OCI-LY7 (cell line): Measurements from ENCODE around the gene MCF2L2. TPM values are rescaled to one million over a fixed set of nuclear protein-coding genes. Genes with fewer than 3 reads are reported as not detected.

ENCODE experiments used
- BruUV-seq: library from RNA; stranded (reverse); fragments of 400-500 nt; replicated peaks from 2 replicates; lab custom pipeline; 2021; lab: Mats Ljungman, UMichigan
- CTCF ChIA-PET: fragments of 300-600 bp; sonication (Branson Sonifier 250); formaldehyde crosslinking; loops from one replicate; lab custom pipeline; 2022; ENCODE audit warnings: antibody characterized with exemption; ENCODE audit not compliant: unreplicated experiment; lab: Charles Lee
- POLR2A ChIA-PET: fragments of 300-600 bp; sonication (Branson Sonifier 250); formaldehyde crosslinking; loops from one replicate; lab custom pipeline; 2022; ENCODE audit warnings: antibody characterized with exemption; lab: Charles Lee
- DNase-seq: peaks from one replicate; pipeline ENCODE4 v3.0.0-alpha.2; 2015; ENCODE audit warnings: low spot score
- H2AFZ ChIP-seq: fragments of 200-600 bp; sonication (generic), shearing (Covaris generic); 2 replicates; pipeline ENCODE4 v1.6.1; 2014; ENCODE audit warnings: mild to moderate bottlenecking, antibody characterized with exemption, low read length, moderate library complexity
- H3K27ac ChIP-seq: fragments of 200-600 bp; sonication (generic); 2 replicates; pipeline ENCODE4 v1.5.1; 2014; ENCODE audit warnings: mixed run types, low read depth, mild to moderate bottlenecking, moderate library complexity, low read length, inconsistent platforms; ENCODE audit not compliant: poor library complexity, severe bottlenecking
- H3K36me3 ChIP-seq: fragments of 200-600 bp; sonication (generic); 2 replicates; pipeline ENCODE4 v1.6.1; 2014; ENCODE audit warnings: mild to moderate bottlenecking, antibody characterized with exemption, low read length, moderate library complexity, mixed read lengths; ENCODE audit not compliant: insufficient read depth
- H3K4me1 ChIP-seq: fragments of 200-600 bp; sonication (generic); 2 replicates; pipeline ENCODE4 v1.5.1; 2014; ENCODE audit warnings: mild to moderate bottlenecking, low read length; ENCODE audit not compliant: insufficient read depth, poor library complexity, severe bottlenecking
- H3K4me2 ChIP-seq: fragments of 200-600 bp; sonication (generic); 2 replicates; pipeline ENCODE4 v1.6.1; 2014; ENCODE audit warnings: mild to moderate bottlenecking, low read length
- H3K4me3 ChIP-seq: fragments of 200-600 bp; sonication (generic); 2 replicates; pipeline ENCODE4 v1.5.1; 2014; ENCODE audit warnings: mild to moderate bottlenecking, low read depth, low read length; ENCODE audit not compliant: poor library complexity, severe bottlenecking
- H3K79me2 ChIP-seq: fragments of 200-600 bp; sonication (generic); 2 replicates; pipeline ENCODE4 v1.6.1; 2016; ENCODE audit warnings: low read depth, mild to moderate bottlenecking, low read length, moderate library complexity, mixed read lengths; ENCODE audit not compliant: insufficient read depth
- H3K9me2 ChIP-seq: fragments of 200-600 bp; sonication (generic); 2 replicates; pipeline ENCODE4 v1.6.1; 2016; ENCODE audit warnings: mild to moderate bottlenecking, low read length, mixed read lengths; ENCODE audit not compliant: insufficient read depth
- H3K9me3 ChIP-seq: fragments of 200-600 bp; sonication (generic); 2 replicates; pipeline ENCODE4 v1.6.1; 2014; ENCODE audit warnings: mild to moderate bottlenecking, mixed run types, low read length, mixed read lengths
- H4K20me1 ChIP-seq: fragments of 200-600 bp; sonication (generic); 2 replicates; pipeline ENCODE4 v1.6.1; 2014; ENCODE audit warnings: mild to moderate bottlenecking, antibody characterized with exemption, low read length, moderate library complexity, mixed read lengths; ENCODE audit not compliant: insufficient read depth
- EZH2phosphoT487 ChIP-seq: fragments of 200-600 bp; sonication (generic); IDR thresholded peaks from 2 replicates; pipeline ENCODE4 v1.6.1; 2018; ENCODE audit warnings: low read depth, borderline replicate concordance, mild to moderate bottlenecking, mixed run types, antibody characterized with exemption, low read length, moderate library complexity, mixed read lengths
- intact Hi-C: fragments of 100-400 bp; cut with micrococcal nuclease; formaldehyde crosslinking; loops from one replicate; pipeline ENCODE4 v1.10.0; 2022; ENCODE audit not compliant: unreplicated experiment
- total RNA-seq, 2 experiments: library from RNA; depleted of rRNA in 1 of 2; stranded (reverse); fragments of >200 nt in 1 of 2; shearing (Covaris generic) in 1 of 2; gene quantifications; 2 replicates each; pipeline ENCODE4 v1.2.3, GENCODE V29; 2014 to 2022
- TF ChIP-seq, protein P1 (sequence below): fragments of 200-600 bp; sonication (generic); conservative IDR thresholded peaks from 2 replicates; pipeline ENCODE4 v1.5.1; 2014; ENCODE audit warnings: mild to moderate bottlenecking, antibody characterized with exemption, low read length, moderate library complexity, mixed read lengths

Gene MCF2L2
- total RNA-seq, 2 experiments from 2014 or later: 6.6 to 8.0 TPM

DNA sequence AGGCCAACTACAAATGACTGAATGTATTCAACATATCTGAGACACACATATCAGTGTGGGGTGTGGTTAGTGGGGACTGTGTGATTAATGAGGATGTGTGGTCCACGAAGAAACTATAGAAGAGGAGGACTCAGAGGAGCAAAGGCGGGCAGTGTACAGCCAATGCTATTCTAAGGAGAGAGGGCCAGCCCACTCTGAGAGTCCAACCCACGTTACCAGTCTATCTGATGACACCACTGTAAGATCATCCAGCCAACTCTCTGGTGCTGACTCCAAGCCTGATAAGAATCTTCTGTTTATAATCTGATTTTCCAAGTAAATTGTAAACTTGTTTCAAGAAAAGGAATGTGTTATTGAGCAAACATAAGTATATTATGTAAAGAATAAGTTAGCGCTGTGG, 47.2 kb downstream of the MCF2L2 start:
- TF ChIP-seq EZH2phosphoT487: no peak
- TF ChIP-seq, protein P1, sequence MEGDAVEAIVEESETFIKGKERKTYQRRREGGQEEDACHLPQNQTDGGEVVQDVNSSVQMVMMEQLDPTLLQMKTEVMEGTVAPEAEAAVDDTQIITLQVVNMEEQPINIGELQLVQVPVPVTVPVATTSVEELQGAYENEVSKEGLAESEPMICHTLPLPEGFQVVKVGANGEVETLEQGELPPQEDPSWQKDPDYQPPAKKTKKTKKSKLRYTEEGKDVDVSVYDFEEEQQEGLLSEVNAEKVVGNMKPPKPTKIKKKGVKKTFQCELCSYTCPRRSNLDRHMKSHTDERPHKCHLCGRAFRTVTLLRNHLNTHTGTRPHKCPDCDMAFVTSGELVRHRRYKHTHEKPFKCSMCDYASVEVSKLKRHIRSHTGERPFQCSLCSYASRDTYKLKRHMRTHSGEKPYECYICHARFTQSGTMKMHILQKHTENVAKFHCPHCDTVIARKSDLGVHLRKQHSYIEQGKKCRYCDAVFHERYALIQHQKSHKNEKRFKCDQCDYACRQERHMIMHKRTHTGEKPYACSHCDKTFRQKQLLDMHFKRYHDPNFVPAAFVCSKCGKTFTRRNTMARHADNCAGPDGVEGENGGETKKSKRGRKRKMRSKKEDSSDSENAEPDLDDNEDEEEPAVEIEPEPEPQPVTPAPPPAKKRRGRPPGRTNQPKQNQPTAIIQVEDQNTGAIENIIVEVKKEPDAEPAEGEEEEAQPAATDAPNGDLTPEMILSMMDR: no peak
- no peak for DNase-seq
- no TSS peak for BruUV-seq
- intact Hi-C loops: loop anchor here (5.0 kb wide), 2 partner anchors 469 to 669 kb away; no protein-coding TSS in a partner anchor
- CTCF ChIA-PET: interaction anchor here (1.0 kb wide), 1 partner anchor 197 kb away, joined by 3 read pairs; no protein-coding TSS in a partner anchor
- Histone ChIP-seq H3K9me3 (no peaks in the 10 kb centered on the region), H3K4me2 (peak overlapping the region; percentile 40; the same call in 1 of the 2 replicates), H3K9me2 (no peaks in the 10 kb centered on the region), H2AFZ (no peak overlapping the region), H3K36me3 (no peaks in the 10 kb centered on the region), H3K27ac (no peak overlapping the region), H4K20me1 (no peaks in the 10 kb centered on the region), H3K4me1 (peaks cover 26% of the 10 kb centered on the region), H3K79me2 (no peaks in the 10 kb centered on the region), H3K4me3 (no peak overlapping the region)
- POLR2A ChIA-PET: interaction anchor here (1.3 to 1.6 kb wide), 2 partner anchors 195 to 257 kb away, joined by 3 to 6 read pairs; no protein-coding TSS in a partner anchor

DNA sequence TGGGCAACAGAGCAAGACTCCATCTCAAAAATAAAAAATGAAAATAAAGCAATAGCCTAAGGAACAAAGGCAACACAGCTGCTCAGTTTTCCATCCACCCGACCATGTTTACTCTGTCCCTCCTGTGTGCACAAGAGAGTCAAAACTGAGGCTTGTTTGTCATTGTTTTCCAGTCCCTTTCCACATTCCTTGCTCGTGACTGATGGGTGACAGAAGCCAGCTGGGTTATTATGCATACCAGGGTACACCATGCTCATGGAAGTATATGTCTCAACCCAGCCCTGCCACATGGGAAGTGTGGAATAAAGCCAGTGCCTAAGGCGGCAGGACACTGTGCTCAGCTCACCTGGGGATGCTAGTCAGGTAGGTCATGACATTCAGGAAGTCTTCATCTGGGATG, 49.5 kb downstream of the MCF2L2 start:
- intact Hi-C loops: no loop called here
- DNase-seq: no peak
- BruUV-seq: no TSS peak
- POLR2A ChIA-PET: no interaction called here
- no peak overlapping the region for H3K27ac ChIP-seq
- no peak overlapping the region for H3K4me2 ChIP-seq
- no peak overlapping the region for H2AFZ ChIP-seq
- H3K79me2 ChIP-seq: no peaks in the 10 kb centered on the region
- peaks cover 26% of the 10 kb centered on the region for H3K4me1 ChIP-seq
- H3K9me2 ChIP-seq: no peaks in the 10 kb centered on the region
- CTCF ChIA-PET: no interaction called here
- no peaks in the 10 kb centered on the region for H3K9me3 ChIP-seq
- H3K36me3 ChIP-seq: no peaks in the 10 kb centered on the region
- TF ChIP-seq EZH2phosphoT487: no peak
- no peak overlapping the region for H3K4me3 ChIP-seq
- H4K20me1 ChIP-seq: no peaks in the 10 kb centered on the region

GRCh38 chr3:183378545-183378944, 49.9 kb downstream of the MCF2L2 start:
- TF ChIP-seq EZH2phosphoT487: no peak
- TF ChIP-seq, protein P1: no peak
- Histone ChIP-seq H2AFZ (no peak overlapping the region), H3K9me2 (no peaks in the 10 kb centered on the region), H3K4me2 (no peak overlapping the region), H3K4me1 (peaks cover 26% of the 10 kb centered on the region), H3K27ac (no peak overlapping the region), H3K4me3 (no peak overlapping the region), H3K9me3 (no peaks in the 10 kb centered on the region), H3K36me3 (no peaks in the 10 kb centered on the region), H3K79me2 (no peaks in the 10 kb centered on the region), H4K20me1 (no peaks in the 10 kb centered on the region)
- DNase-seq: no peak
- no TSS peak for BruUV-seq
- intact Hi-C loops: no loop called here
- ChIA-PET CTCF (no interaction called here), POLR2A (no interaction called here)
